GM21737 (cell line): ENCODE results near the gene ZNF580.

Source experiments
- ATAC-seq: cut with Tn5 transposase; IDR thresholded peaks from one replicate; pipeline ENCODE4 v1.9.1; 2021; ENCODE audit warnings: mild to moderate bottlenecking, moderate library complexity; ENCODE audit not compliant: unreplicated experiment

ZNF580 gene

GRCh38 chr19:55690109-55690768 is 49.4 kb downstream of the ZNF580 start:
- no peak for ATAC-seq

GRCh38 chr19:55690769-55691545 is 50.2 kb downstream of the ZNF580 start:
- ATAC-seq: no peak

- ATAC-seq: no peak
Measured at GRCh38 chr19:55691561-55692481, 51.0 kb downstream of the ZNF580 start.

- ATAC-seq: no peak
Measured at GRCh38 chr19:55692681-55693081, 51.9 kb downstream of the ZNF580 start.
